HAP-1 (cell line): ENCODE measurements around the gene FAM200B.

Experiments used
- DNase-seq, 2 experiments: peaks; one replicate each; pipeline ENCODE4 v3.0.0-alpha.2; 2016 to 2020; ENCODE audit warnings: low spot score in 2 of 2
- H3K27me3 ChIP-seq: fragments of 250-450 bp; sonication (Bioruptor Pico); 2 replicates; pipeline ENCODE4 v1.5.1; 2020; ENCODE audit warnings: low read depth, mild to moderate bottlenecking, moderate library complexity
- H3K36me3 ChIP-seq: fragments of 250-450 bp; sonication (Bioruptor Pico); replicated peaks from 2 replicates; pipeline ENCODE4 v1.5.1; 2020; ENCODE audit warnings: mild to moderate bottlenecking
- H3K4me1 ChIP-seq: fragments of 250-450 bp; sonication (Bioruptor Pico); 2 replicates; pipeline ENCODE4 v1.5.1; 2020; ENCODE audit warnings: mild to moderate bottlenecking
- H3K4me3 ChIP-seq: fragments of 250-450 bp; sonication (Bioruptor Pico); 2 replicates; pipeline ENCODE4 v1.5.1; 2020; ENCODE audit warnings: mild to moderate bottlenecking, moderate library complexity
- H3K9me3 ChIP-seq: fragments of 250-450 bp; sonication (Bioruptor Pico); 2 replicates; pipeline ENCODE4 v1.5.1; 2020; ENCODE audit warnings: mild to moderate bottlenecking, moderate library complexity
- in situ Hi-C: fragments of 300-500 bp; cut with MboI; formaldehyde crosslinking; loops from 3 replicates; pipeline ENCODE4 v1.14.3; 2020; ENCODE audit warnings: low sequenced_read_pairs, inconsistent platforms, mixed read lengths

Gene FAM200B

GRCh38 chr4:15681372-15682241 is at the start of gene FAM200B:
FAM200B (plus strand) TSS chr4:15681827; CDS start chr4:15686978, 5,151 bp downstream.
- in situ Hi-C loops = no loop called here
- peaks cover 46% of the 10 kb centered on the region for H3K4me1 ChIP-seq
- no peaks in the 10 kb centered on the region for H3K9me3 ChIP-seq
- H3K27me3 ChIP-seq = no peaks in the 10 kb centered on the region
- H3K4me3 ChIP-seq = peak within 1 kb of the TSS; percentile 70
- peaks cover 8% of the 10 kb centered on the region for H3K36me3 ChIP-seq
- DNase-seq = peak; percentile 97 to 100

GRCh38 chr4:15636818-15637217 is 44.8 kb upstream of the FAM200B start:
- Histone ChIP-seq H3K4me1 (no peaks in the 10 kb centered on the region), H3K9me3 (no peaks in the 10 kb centered on the region), H3K27me3 (no peaks in the 10 kb centered on the region), H3K4me3 (no peak overlapping the region), H3K36me3 (peaks cover 56% of the 10 kb centered on the region)
- DNase-seq = no peak
- in situ Hi-C loops = no loop called here

- DNase-seq = no peak
- peaks cover 40% of the 10 kb centered on the region for H3K36me3 ChIP-seq
- H3K27me3 ChIP-seq = no peaks in the 10 kb centered on the region
- H3K4me1 ChIP-seq = no peaks in the 10 kb centered on the region
- in situ Hi-C loops = no loop called here
- H3K9me3 ChIP-seq = no peaks in the 10 kb centered on the region
- no peak overlapping the region for H3K4me3 ChIP-seq
These were observed 43.2 kb upstream of the FAM200B start for GRCh38 chr4:15638418-15638817.

GRCh38 chr4:15648600-15648999 is 33.0 kb upstream of the FAM200B start:
- in situ Hi-C loops = loop anchor here (5.0 kb wide), 1 partner anchor 171 kb away; no protein-coding TSS in a partner anchor
- Histone ChIP-seq H3K9me3 (no peaks in the 10 kb centered on the region), H3K4me3 (no peak overlapping the region), H3K36me3 (no peaks in the 10 kb centered on the region; the same call in 1 of the 2 replicates), H3K27me3 (no peaks in the 10 kb centered on the region), H3K4me1 (peaks cover 33% of the 10 kb centered on the region)
- no peak for DNase-seq

GRCh38 chr4:15649914-15650545 is 31.6 kb upstream of the FAM200B start:
- in situ Hi-C loops = loop anchor here (5.0 to 25.0 kb wide), 2 partner anchors 173 to 638 kb away; partner anchors contain the start of gene CPEB2
- peaks cover 32% of the 10 kb centered on the region for H3K4me1 ChIP-seq
- H3K36me3 ChIP-seq = no peaks in the 10 kb centered on the region; the same call in 1 of the 2 replicates
- peak; percentile 70 to 71 for DNase-seq
- H3K4me3 ChIP-seq = no peak overlapping the region
- no peaks in the 10 kb centered on the region for H3K9me3 ChIP-seq
- no peaks in the 10 kb centered on the region for H3K27me3 ChIP-seq

- Histone ChIP-seq H3K36me3 (no peaks in the 10 kb centered on the region; the same call in 1 of the 2 replicates), H3K9me3 (no peaks in the 10 kb centered on the region), H3K4me3 (no peak overlapping the region), H3K27me3 (no peaks in the 10 kb centered on the region), H3K4me1 (peaks cover 38% of the 10 kb centered on the region)
- in situ Hi-C loops = loop anchor here (25.0 kb wide), 1 partner anchor 639 kb away; the partner anchor contains the start of gene CPEB2
- DNase-seq = no peak
These were observed 30.0 kb upstream of the FAM200B start for GRCh38 chr4:15651676-15652075.

GRCh38 chr4:15652191-15652590 is 29.4 kb upstream of the FAM200B start:
- peak in 1 of 2 experiments; percentile 47 for DNase-seq
- in situ Hi-C loops = loop anchor here (25.0 kb wide), 1 partner anchor 640 kb away; the partner anchor contains the start of gene CPEB2

GRCh38 chr4:15652841-15653240 is 28.8 kb upstream of the FAM200B start:
- in situ Hi-C loops = loop anchor here (25.0 kb wide), 1 partner anchor 641 kb away; the partner anchor contains the start of gene CPEB2
- H3K36me3 ChIP-seq = peaks cover 4% of the 10 kb centered on the region; the same call in 1 of the 2 replicates
- peaks cover 38% of the 10 kb centered on the region for H3K4me1 ChIP-seq
- DNase-seq = no peak
- peak overlapping the region; percentile 64 for H3K4me3 ChIP-seq
- H3K27me3 ChIP-seq = no peaks in the 10 kb centered on the region
- H3K9me3 ChIP-seq = no peaks in the 10 kb centered on the region

More at GRCh38 chr4:15652191-15652590, 29.4 kb upstream of the FAM200B start:
- peaks cover 38% of the 10 kb centered on the region for H3K4me1 ChIP-seq
- H3K4me3 ChIP-seq = no peak overlapping the region
- no peaks in the 10 kb centered on the region; the same call in 1 of the 2 replicates for H3K36me3 ChIP-seq
- no peaks in the 10 kb centered on the region for H3K9me3 ChIP-seq
- no peaks in the 10 kb centered on the region for H3K27me3 ChIP-seq

- H3K27me3 ChIP-seq = no peaks in the 10 kb centered on the region
- H3K4me3 ChIP-seq = peak overlapping the region; percentile 64
- no peak for DNase-seq
- H3K9me3 ChIP-seq = no peaks in the 10 kb centered on the region
- H3K4me1 ChIP-seq = peaks cover 38% of the 10 kb centered on the region
- peaks cover 4% of the 10 kb centered on the region; the same call in 1 of the 2 replicates for H3K36me3 ChIP-seq
- in situ Hi-C loops = loop anchor here (25.0 kb wide), 1 partner anchor 641 kb away; the partner anchor contains the start of gene CPEB2
These were observed 28.2 kb upstream of the FAM200B start for GRCh38 chr4:15653420-15653819.

GRCh38 chr4:15653864-15654592 is 27.6 kb upstream of the FAM200B start:
- Histone ChIP-seq H3K36me3 (peaks cover 4% of the 10 kb centered on the region; the same call in 1 of the 2 replicates), H3K4me1 (peaks cover 38% of the 10 kb centered on the region), H3K27me3 (no peaks in the 10 kb centered on the region), H3K4me3 (peak overlapping the region; percentile 64), H3K9me3 (no peaks in the 10 kb centered on the region)
- peak; percentile 79 to 94 for DNase-seq
- in situ Hi-C loops = loop anchor here (25.0 kb wide), 1 partner anchor 642 kb away; the partner anchor contains the start of gene CPEB2

GRCh38 chr4:15654593-15655222 is 26.9 kb upstream of the FAM200B start:
- H3K4me3 ChIP-seq = peak overlapping the region; percentile 64
- peak in 1 of 2 experiments; percentile 61 for DNase-seq
- H3K27me3 ChIP-seq = no peaks in the 10 kb centered on the region
- peaks cover 4% of the 10 kb centered on the region; the same call in 1 of the 2 replicates for H3K36me3 ChIP-seq
- no peaks in the 10 kb centered on the region for H3K9me3 ChIP-seq
- in situ Hi-C loops = loop anchor here (25.0 kb wide), 1 partner anchor 642 kb away; the partner anchor contains the start of gene CPEB2
- H3K4me1 ChIP-seq = peaks cover 36% of the 10 kb centered on the region

- Histone ChIP-seq H3K4me1 (peaks cover 30% of the 10 kb centered on the region), H3K27me3 (no peaks in the 10 kb centered on the region), H3K36me3 (peaks cover 4% of the 10 kb centered on the region; the same call in 1 of the 2 replicates), H3K4me3 (peak within 1 kb of the TSS; percentile 64), H3K9me3 (no peaks in the 10 kb centered on the region)
- DNase-seq = peak; percentile 81 to 83
- in situ Hi-C loops = loop anchor here (25.0 kb wide), 1 partner anchor 643 kb away; the partner anchor contains the start of gene CPEB2
These were observed 26.2 kb upstream of the FAM200B start, which contains the start of gene FBXL5 for GRCh38 chr4:15655223-15656037. FBXL5 (minus strand) TSS chr4:15655357; CDS start chr4:15655287, 70 bp downstream.
